KMS-11 (cell line): ENCODE measurements around the gene TIMM10.

Source experiments
- H2AFZ ChIP-seq: fragments of 200-600 bp; sonication (generic); 2 replicates; pipeline ENCODE4 v1.6.1; 2016; ENCODE audit warnings: antibody characterized with exemption, mixed run types, low read depth
- H3K27ac ChIP-seq: fragments of 200-600 bp; sonication (generic); 2 replicates; pipeline ENCODE4 v1.6.1; 2016; ENCODE audit warnings: mild to moderate bottlenecking, mixed run types
- H3K27me3 ChIP-seq: fragments of 200-600 bp; sonication (generic); 2 replicates; pipeline ENCODE4 v1.6.1; 2017; ENCODE audit warnings: mild to moderate bottlenecking, low read depth, mixed run types, moderate library complexity; ENCODE audit not compliant: insufficient read depth
- H3K36me3 ChIP-seq: fragments of 200-600 bp; sonication (generic); 2 replicates; pipeline ENCODE4 v1.6.1; 2017; ENCODE audit warnings: mild to moderate bottlenecking, mixed run types; ENCODE audit not compliant: insufficient read depth
- H3K4me1 ChIP-seq: fragments of 200-600 bp; sonication (generic); 2 replicates; pipeline ENCODE4 v1.6.1; 2016; ENCODE audit warnings: mild to moderate bottlenecking, low read depth, mixed run types; ENCODE audit not compliant: poor library complexity, severe bottlenecking
- H3K4me2 ChIP-seq: fragments of 200-600 bp; sonication (generic); 2 replicates; pipeline ENCODE4 v1.7.0; 2016; ENCODE audit warnings: mild to moderate bottlenecking, mixed run types
- H3K4me3 ChIP-seq: fragments of 200-600 bp; sonication (generic); IDR thresholded peaks from 2 replicates; pipeline ENCODE4 v1.6.1; 2017; ENCODE audit warnings: low read depth, low read length, mixed read lengths; ENCODE audit not compliant: insufficient read depth
- H3K79me2 ChIP-seq: fragments of 200-600 bp; sonication (generic); 2 replicates; pipeline ENCODE4 v1.6.1; 2016; ENCODE audit warnings: low read depth, mixed run types; ENCODE audit not compliant: insufficient read depth
- H3K9ac ChIP-seq: fragments of 200-600 bp; sonication (generic); 2 replicates; pipeline ENCODE4 v1.6.1; 2016; ENCODE audit warnings: mild to moderate bottlenecking, mixed run types
- H4K20me1 ChIP-seq: fragments of 200-600 bp; sonication (generic); 2 replicates; pipeline ENCODE4 v1.6.1; 2016; ENCODE audit warnings: mild to moderate bottlenecking, mixed run types; ENCODE audit not compliant: insufficient read depth
- CTCF ChIP-seq: fragments of 200-600 bp; sonication (generic); conservative IDR thresholded peaks from 2 replicates; pipeline ENCODE4 v1.6.1; 2017; ENCODE audit warnings: low read depth, mild to moderate bottlenecking, antibody characterized with exemption, low read length, moderate library complexity, mixed read lengths

TIMM10 gene

GRCh38 chr11:57521116-57521515 lies 9.4 kb downstream of the TIMM10 start:
- H3K36me3 ChIP-seq, result no peaks in the 10 kb centered on the region
- no peak overlapping the region for H3K9ac ChIP-seq
- no peak overlapping the region for H2AFZ ChIP-seq
- no peak overlapping the region for H3K4me3 ChIP-seq
- H3K27ac ChIP-seq, result no peak overlapping the region
- H3K79me2 ChIP-seq, result no peaks in the 10 kb centered on the region
- H3K27me3 ChIP-seq, result no peaks in the 10 kb centered on the region
- peaks cover 8% of the 10 kb centered on the region for H3K4me1 ChIP-seq
- H4K20me1 ChIP-seq, result no peaks in the 10 kb centered on the region
- TF ChIP-seq CTCF, result no peak
- H3K4me2 ChIP-seq, result no peak overlapping the region

GRCh38 chr11:57516061-57516443 lies 14.5 kb downstream of the TIMM10 start:
- no peak overlapping the region for H3K4me3 ChIP-seq
- no peaks in the 10 kb centered on the region for H3K79me2 ChIP-seq
- H3K36me3 ChIP-seq, result no peaks in the 10 kb centered on the region
- H3K4me2 ChIP-seq, result peak overlapping the region; percentile 77
- H3K4me1 ChIP-seq, result peaks cover 14% of the 10 kb centered on the region
- H4K20me1 ChIP-seq, result no peaks in the 10 kb centered on the region
- no peak overlapping the region for H3K27ac ChIP-seq
- peak overlapping the region; percentile 67; the same call in 1 of the 2 replicates for H3K9ac ChIP-seq
- no peak for TF ChIP-seq CTCF
- peak overlapping the region; percentile 99 for H2AFZ ChIP-seq
- no peaks in the 10 kb centered on the region for H3K27me3 ChIP-seq

- Histone ChIP-seq H3K27ac (no peak within 1 kb of the TSS), H3K27me3 (no peaks in the 10 kb centered on the region), H3K9ac (peak within 1 kb of the TSS; percentile 67; the same call in 1 of the 2 replicates), H3K79me2 (no peaks in the 10 kb centered on the region), H3K4me1 (peaks cover 14% of the 10 kb centered on the region), H2AFZ (peak within 1 kb of the TSS; percentile 99), H3K4me2 (peak within 1 kb of the TSS; percentile 77), H3K36me3 (no peaks in the 10 kb centered on the region), H4K20me1 (no peaks in the 10 kb centered on the region), H3K4me3 (no peak within 1 kb of the TSS)
- TF ChIP-seq CTCF, result no peak
Measured at GRCh38 chr11:57515332-57516060, 15.1 kb downstream of the TIMM10 start, which contains the start of gene SLC43A1. Gene SLC43A1 (minus strand): TSS chr11:57515702. CDS start chr11:57514111, 1,591 bp downstream.

- Histone ChIP-seq H3K9ac (peak overlapping the region; percentile 67; the same call in 1 of the 2 replicates), H3K27me3 (no peaks in the 10 kb centered on the region), H3K4me2 (peak overlapping the region; percentile 77), H3K27ac (no peak overlapping the region), H4K20me1 (no peaks in the 10 kb centered on the region), H3K4me3 (no peak overlapping the region), H3K79me2 (no peaks in the 10 kb centered on the region), H2AFZ (peak overlapping the region; percentile 99), H3K36me3 (no peaks in the 10 kb centered on the region), H3K4me1 (peaks cover 14% of the 10 kb centered on the region)
- no peak for TF ChIP-seq CTCF
Measured at GRCh38 chr11:57514538-57515331, 15.8 kb downstream of the TIMM10 start.
